Activated CD4-positive, alpha-beta T cell treated with anti-CD3 and anti-CD28 coated beads for 36 hours (primary cell): ENCODE measurements around the gene PPP1R26. TPM values are rescaled to one million over a fixed set of nuclear protein-coding genes. Genes with fewer than 3 reads are reported as not detected.
"Not testable (repeated sequence)": the region's sequence is repeated elsewhere in the genome, so short reads cannot be mapped to it uniquely, and the experiment has no call there.

Experiments
- ATAC-seq: fragments of 200-7000 bp; cut with Tn5 transposase; one replicate; pipeline ENCODE4 v1.10.0; 2021; ENCODE audit warnings: mild to moderate bottlenecking, moderate library complexity
- CTCF ChIA-PET: fragments of 350-600 bp; sonication (Branson Sonifier 250); formaldehyde crosslinking; loops from one replicate; lab custom pipeline; 2021; ENCODE audit warnings: antibody characterized with exemption; lab: Charles Lee
- POLR2A ChIA-PET: fragments of 350-600 bp; sonication (Branson Sonifier 250); formaldehyde crosslinking; loops from one replicate; lab custom pipeline; 2021; ENCODE audit warnings: antibody characterized with exemption, inconsistent platforms; lab: Charles Lee
- DNase-seq: peaks from one replicate; pipeline ENCODE4 v3.0.0-alpha.2; 2020
- H3K27ac Mint-ChIP-seq: one replicate; pipeline ENCODE4 v1.8.0; 2021; ENCODE audit warnings: mixed read lengths
- H3K27me3 Mint-ChIP-seq: one replicate; pipeline ENCODE4 v1.8.0; 2021; ENCODE audit warnings: mixed read lengths
- H3K36me3 Mint-ChIP-seq: one replicate; pipeline ENCODE4 v1.8.0; 2021; ENCODE audit warnings: low read depth, mixed read lengths
- H3K4me1 Mint-ChIP-seq: one replicate; pipeline ENCODE4 v1.8.0; 2021; ENCODE audit warnings: mixed read lengths
- H3K4me3 Mint-ChIP-seq: one replicate; pipeline ENCODE4 v1.8.0; 2021; ENCODE audit warnings: mild to moderate bottlenecking, moderate library complexity, mixed read lengths
- H3K9me3 Mint-ChIP-seq: one replicate; pipeline ENCODE4 v1.8.0; 2021; ENCODE audit warnings: low read depth, mixed read lengths
- intact Hi-C, 2 experiments: fragments of 100-400 bp; cut with DNase I in 1 of 2; cut with micrococcal nuclease in 1 of 2; formaldehyde crosslinking; loops; one replicate each; pipeline versions ENCODE4 v1.14.2 to v1.15.1; 2022 to 2024; cut with DNase I, micrococcal nuclease
- total RNA-seq, 2 experiments: library from RNA; stranded (reverse); gene quantifications; one replicate each; pipeline ENCODE4 v1.2.3, GENCODE V29; 2021

PPP1R26 gene, protein sequence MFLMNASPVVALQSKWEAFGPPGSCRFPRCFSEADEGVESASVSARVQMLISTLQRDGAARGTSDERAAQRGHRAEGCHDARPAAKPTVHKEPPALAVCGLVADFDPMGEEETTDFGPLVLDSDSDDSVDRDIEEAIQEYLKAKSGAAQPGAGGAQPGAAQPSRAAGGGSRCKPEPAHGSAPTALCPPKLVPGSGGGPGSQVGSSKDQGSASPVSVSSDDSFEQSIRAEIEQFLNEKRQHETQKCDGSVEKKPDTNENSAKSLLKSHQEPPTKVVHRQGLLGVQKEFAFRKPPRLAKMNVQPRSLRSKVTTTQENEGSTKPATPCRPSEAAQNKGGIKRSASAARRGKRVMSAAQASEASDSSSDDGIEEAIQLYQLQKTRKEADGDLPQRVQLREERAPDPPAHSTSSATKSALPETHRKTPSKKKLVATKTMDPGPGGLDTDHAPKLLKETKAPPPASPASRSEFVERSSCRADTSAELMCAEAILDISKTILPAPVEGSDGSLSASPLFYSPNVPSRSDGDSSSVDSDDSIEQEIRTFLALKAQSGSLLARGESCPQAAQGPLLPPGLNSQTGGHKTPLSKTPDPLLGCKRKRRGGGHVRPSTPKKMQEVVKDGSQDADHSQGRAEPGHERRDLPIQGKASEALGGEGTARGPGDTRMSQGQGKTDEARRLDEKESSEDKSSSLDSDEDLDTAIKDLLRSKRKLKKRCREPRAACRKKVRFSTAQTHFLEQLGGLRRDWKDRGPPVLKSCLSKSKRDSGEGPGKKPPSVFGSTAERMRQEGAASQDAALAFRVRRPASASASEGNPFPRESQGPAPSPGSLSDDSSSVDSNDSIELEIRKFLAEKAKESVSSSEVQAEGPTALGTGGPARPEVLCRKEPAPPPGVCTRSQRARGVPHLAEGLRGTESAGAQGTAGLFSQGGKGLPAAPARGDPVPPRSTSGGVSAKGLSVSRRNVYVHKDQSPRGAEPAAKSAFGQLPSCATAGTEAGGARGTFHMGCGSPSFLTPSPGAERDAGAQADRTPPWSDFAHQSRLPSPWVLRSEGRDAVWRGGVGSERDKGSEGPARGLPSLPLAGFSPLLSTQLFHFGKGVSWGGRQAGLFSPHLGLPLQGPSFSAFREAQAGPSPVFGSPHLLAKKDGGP (N-terminal part only)
- 1 to 10 TPM; 1.5 to 2.4 TPM for total RNA-seq

DNA sequence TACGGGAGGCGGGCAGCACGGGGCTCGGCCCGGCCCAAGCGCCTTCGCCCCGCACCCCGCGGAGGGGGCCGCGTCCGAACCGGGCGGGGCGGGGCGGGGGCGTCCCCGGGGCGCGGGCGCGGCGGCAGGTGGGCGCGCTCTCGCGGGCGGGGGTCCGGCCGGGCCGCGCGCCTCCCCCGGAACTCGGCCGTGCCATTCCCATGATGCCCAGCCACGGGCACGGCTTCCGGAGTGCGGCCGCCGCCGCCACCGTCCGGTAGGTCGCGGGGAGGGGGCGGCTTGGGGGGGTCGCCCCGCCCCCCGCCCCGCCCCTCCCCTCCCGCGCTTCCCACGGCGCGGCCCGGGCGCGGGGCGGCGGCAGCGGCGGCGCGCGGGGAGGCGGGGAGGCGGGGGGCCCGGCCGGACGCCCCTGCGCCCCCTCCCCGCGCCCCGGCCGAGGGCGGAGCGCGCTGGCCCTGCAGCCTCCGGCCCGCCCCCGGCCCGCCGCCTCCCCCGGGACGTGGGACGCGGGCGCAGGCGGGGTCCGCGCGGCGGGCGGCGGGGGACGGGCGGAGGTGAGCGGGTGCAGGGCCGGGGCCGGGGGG is at the start of gene PPP1R26:
TSS of gene PPP1R26 (plus strand) at position 314 of the 584 bp plus-strand sequence. CDS start 4,729 bp downstream, outside the sequence.
- no peak for ATAC-seq

DNA sequence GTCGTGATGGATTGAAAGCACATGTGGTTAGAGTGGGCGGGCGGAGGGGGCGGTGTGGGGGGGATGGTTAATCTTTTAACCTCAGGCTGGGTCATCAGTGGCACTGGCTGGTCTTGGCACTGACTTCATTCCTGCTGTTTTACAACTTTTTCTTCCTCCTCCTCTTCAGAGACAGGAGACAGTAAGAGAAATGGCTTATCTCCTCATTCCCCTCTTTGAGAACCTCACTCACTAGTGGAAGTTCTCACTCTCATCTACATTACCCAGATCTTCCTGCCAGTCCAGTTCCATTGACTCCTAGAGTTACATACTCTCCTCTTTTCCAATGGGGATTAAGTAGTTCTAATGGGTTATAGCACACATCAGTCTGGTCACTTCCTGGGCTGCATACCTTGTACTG is 42.3 kb upstream of the PPP1R26 start:
- CTCF ChIA-PET: no interaction called here
- no peaks in the 10 kb centered on the region for H3K4me1 Mint-ChIP-seq
- no peaks in the 10 kb centered on the region for H3K36me3 Mint-ChIP-seq
- peaks cover 8% of the 10 kb centered on the region for H3K9me3 Mint-ChIP-seq
- H3K27me3 Mint-ChIP-seq: peaks cover 7% of the 10 kb centered on the region
- no peak overlapping the region for H3K4me3 Mint-ChIP-seq
- no peak overlapping the region for H3K27ac Mint-ChIP-seq
- POLR2A ChIA-PET: no interaction called here
- DNase-seq (no peak), ATAC-seq (no peak)
- intact Hi-C loops: no loop called here

More for the DNA sequence above, at the start of gene PPP1R26:
- peaks cover 6% of the 10 kb centered on the region for H3K4me1 Mint-ChIP-seq
- intact Hi-C loops: loop anchor here (2.0 kb wide), 2 partner anchors 19 to 21 kb away; partner anchors contain the start of gene MRPS2 (in 1 of the 2)
- H3K27ac Mint-ChIP-seq: no peak within 1 kb of the TSS
- no peak for DNase-seq
- no peaks in the 10 kb centered on the region for H3K36me3 Mint-ChIP-seq
- H3K9me3 Mint-ChIP-seq: no peaks in the 10 kb centered on the region
- peak within 1 kb of the TSS; percentile 72 for H3K4me3 Mint-ChIP-seq
- ChIA-PET CTCF (interaction anchor here (1.2 kb wide), 1 partner anchor 25 kb away, joined by 4 read pairs; no protein-coding TSS in a partner anchor), POLR2A (no interaction called here)
- peaks cover 33% of the 10 kb centered on the region for H3K27me3 Mint-ChIP-seq

DNA sequence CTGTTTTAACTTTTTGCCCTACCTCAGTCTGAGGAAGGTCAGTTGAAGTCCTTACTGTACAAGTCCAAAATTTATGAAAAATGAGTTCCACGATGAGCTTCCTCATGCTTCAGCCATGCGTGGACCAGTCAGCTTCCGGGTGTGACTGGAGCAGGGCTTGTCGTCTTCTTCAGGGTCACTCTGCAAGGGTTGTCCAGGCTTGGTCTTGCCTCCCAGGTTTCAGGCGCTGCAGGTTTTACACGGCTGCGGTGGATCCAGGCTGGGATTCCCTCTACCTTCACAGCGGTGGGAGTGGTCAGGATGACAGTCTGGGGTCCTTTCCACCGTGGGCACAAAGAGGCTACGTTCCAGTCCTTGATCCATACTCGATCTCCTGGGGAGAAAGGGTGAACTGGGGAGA is 41.9 kb upstream of the PPP1R26 start:
- H3K27ac Mint-ChIP-seq, H3K9me3 Mint-ChIP-seq, CTCF ChIA-PET, H3K36me3 Mint-ChIP-seq, ATAC-seq, H3K27me3 Mint-ChIP-seq, H3K4me3 Mint-ChIP-seq, DNase-seq, POLR2A ChIA-PET, H3K4me1 Mint-ChIP-seq: not testable (repeated sequence)
- intact Hi-C loops: loop anchor here in 1 of 2 experiments (2.0 kb wide), 1 partner anchor 31 kb away; no protein-coding TSS in a partner anchor

DNA sequence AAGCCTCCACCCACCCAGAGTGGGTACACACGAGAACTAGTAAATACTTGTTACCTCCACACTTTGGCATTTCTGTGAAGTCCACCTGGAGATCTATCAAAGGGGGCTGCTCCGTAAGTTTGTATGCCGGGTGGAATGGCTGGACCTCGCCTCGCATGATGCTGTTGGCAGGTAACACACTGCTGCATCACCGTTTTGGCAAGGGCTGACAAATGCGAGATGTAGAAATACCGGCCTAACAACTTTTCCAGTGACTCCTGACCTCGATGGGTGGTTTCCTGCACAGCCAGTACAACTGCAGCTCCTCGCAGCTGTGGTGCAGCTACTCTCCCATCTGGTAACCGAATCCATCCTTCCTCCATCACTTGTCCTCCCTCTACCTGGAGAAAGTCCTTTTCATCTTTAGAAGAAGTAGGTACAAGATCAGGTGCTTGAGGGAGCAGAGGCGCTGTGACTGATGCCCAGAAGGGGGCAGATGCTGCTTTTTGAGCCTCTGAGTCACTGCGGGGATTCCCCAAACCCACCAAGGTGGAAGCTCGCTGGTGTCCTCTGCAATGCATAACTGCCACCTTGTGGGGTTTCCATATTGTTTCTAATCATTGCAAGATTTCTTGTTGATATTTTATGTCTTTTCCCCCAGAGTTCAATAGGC is 40.9 kb upstream of the PPP1R26 start:
- POLR2A ChIA-PET, H3K27ac Mint-ChIP-seq, ATAC-seq, H3K4me3 Mint-ChIP-seq, H3K36me3 Mint-ChIP-seq, H3K9me3 Mint-ChIP-seq, H3K27me3 Mint-ChIP-seq, H3K4me1 Mint-ChIP-seq, CTCF ChIA-PET: not testable (repeated sequence)
- intact Hi-C loops: loop anchor here in 1 of 2 experiments (2.0 kb wide), 1 partner anchor 30 kb away; no protein-coding TSS in a partner anchor
- DNase-seq: peak; percentile 73

DNA sequence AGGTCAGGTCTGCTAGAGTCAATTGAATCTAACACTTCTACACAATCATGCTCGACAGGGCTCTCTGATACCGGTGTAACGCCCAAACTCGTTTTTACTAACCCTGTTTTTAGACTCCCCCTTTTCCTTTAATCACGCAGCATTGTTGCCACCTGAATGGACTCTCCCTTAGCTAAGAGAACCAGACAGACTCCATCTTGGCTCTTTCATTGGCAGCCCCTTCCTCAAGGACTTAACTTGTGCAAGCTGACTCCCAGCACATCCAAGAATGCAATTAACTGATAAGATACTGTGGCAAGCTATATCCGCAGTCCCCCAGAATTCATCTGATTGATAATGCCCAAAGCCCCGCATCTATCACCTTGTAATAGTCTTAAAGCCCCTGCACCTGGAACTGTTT is 40.1 kb upstream of the PPP1R26 start:
- DNase-seq, H3K27ac Mint-ChIP-seq, POLR2A ChIA-PET, H3K36me3 Mint-ChIP-seq, H3K4me1 Mint-ChIP-seq, H3K27me3 Mint-ChIP-seq, CTCF ChIA-PET, H3K4me3 Mint-ChIP-seq, H3K9me3 Mint-ChIP-seq, ATAC-seq: not testable (repeated sequence)
- intact Hi-C loops: loop anchor here in 1 of 2 experiments (2.0 kb wide), 1 partner anchor 29 kb away; no protein-coding TSS in a partner anchor

DNA sequence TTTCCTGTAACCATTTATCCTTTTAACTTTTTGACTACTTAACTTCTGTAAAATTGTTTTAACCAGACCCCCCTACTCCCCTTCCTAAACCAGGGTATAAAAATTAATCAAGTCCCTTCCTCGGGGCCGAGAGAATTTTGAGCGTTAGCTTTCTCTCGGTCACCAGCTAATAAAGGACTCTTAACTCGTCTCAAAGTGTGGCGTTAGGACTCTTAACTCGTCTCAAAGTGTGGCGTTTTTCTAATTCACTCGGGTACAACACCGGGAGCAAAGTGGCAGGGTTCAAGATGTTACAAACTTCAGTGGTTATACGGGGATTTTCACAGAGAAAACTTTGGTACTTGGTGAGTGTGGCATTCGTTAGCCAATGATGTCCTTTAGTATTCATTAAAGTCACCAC is 39.7 kb upstream of the PPP1R26 start:
- intact Hi-C loops: loop anchor here in 1 of 2 experiments (2.0 kb wide), 1 partner anchor 29 kb away; no protein-coding TSS in a partner anchor
- no peaks in the 10 kb centered on the region for H3K36me3 Mint-ChIP-seq
- no peak for ATAC-seq

DNA sequence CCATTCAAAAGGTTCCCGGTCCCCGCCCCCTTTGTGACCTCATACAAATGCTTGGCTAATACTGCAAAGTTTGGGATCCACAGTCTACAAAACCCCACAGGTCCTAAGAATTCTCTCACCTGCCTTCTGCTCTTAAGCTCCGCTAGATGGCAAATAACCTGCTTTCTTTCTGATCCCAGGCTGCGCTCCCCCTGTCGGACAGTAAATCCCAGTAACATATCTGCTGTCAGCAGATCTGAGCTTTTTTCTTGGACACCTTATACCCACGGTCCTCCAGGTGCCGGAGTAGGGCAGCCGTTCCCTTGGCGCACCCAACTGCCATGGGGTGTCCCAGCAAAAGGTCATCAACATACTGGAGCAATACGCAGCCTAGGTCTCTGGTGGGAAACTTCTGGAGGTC is 39.0 kb upstream of the PPP1R26 start:
- H3K4me1 Mint-ChIP-seq: no peaks in the 10 kb centered on the region
- ChIA-PET CTCF (no interaction called here), POLR2A (no interaction called here)
- ATAC-seq: no peak
- intact Hi-C loops: no loop called here
- H3K4me3 Mint-ChIP-seq: no peak overlapping the region
- no peak for DNase-seq
- peaks cover 6% of the 10 kb centered on the region for H3K9me3 Mint-ChIP-seq
- no peaks in the 10 kb centered on the region for H3K36me3 Mint-ChIP-seq
- peaks cover 13% of the 10 kb centered on the region for H3K27me3 Mint-ChIP-seq
- H3K27ac Mint-ChIP-seq: no peak overlapping the region

More for the DNA sequence above, 39.7 kb upstream of the PPP1R26 start:
- Mint-ChIP-seq H3K4me3 (no peak overlapping the region), H3K4me1 (no peaks in the 10 kb centered on the region), H3K27me3 (peaks cover 10% of the 10 kb centered on the region), H3K27ac (no peak overlapping the region), H3K9me3 (peaks cover 6% of the 10 kb centered on the region)
- DNase-seq: no peak
- ChIA-PET POLR2A (no interaction called here), CTCF (no interaction called here)

DNA sequence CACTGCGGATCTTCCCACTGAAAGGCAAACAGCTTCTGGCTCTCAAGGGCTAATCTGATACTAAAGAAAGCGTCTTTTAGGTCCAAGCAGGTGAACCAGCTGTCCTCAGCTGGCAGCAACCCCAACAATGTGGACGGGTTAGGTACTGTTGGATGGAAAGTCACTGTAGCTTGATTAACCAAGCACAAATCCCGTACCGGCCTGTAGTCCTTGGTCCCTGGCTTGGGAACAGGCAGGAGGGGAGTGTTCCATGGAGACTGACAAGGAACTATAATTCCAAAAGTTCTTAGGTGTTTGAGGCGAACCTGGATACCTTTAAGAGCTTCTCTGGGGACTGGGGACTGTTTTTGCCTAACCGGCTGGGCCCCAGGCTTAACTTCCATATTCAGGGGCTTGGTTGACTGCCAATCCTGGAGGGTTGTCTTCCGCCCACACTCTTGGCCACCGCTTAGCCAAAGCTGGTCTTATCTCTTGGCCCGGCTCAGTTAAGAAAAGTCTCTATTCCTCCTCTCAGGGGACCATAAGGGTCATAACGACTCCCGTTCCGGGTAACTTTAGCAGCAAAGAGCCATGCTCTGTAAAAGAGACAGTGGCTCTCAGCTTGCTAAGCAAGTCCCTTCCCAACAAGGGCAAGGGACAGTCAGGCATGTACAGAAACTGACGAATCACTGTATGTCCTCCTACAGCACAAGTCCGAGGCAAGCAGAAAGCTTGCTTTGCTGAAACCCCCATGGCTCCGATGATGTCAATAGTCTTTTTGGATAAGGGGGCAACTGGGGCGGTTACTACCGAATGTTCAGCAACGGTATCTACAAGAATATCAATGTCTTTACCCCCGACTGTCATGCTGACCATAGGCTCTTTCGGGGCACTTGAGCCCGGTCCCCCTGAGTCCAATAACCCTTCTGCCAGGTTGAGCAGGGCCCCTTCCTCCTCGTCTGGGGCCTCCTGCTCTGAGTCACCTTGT is 38.2 kb upstream of the PPP1R26 start:
- H3K4me3 Mint-ChIP-seq, DNase-seq, CTCF ChIA-PET, H3K27ac Mint-ChIP-seq, H3K4me1 Mint-ChIP-seq, ATAC-seq, H3K9me3 Mint-ChIP-seq, intact Hi-C loops, POLR2A ChIA-PET, H3K36me3 Mint-ChIP-seq: not testable (repeated sequence)
- peaks cover 13% of the 10 kb centered on the region for H3K27me3 Mint-ChIP-seq

DNA sequence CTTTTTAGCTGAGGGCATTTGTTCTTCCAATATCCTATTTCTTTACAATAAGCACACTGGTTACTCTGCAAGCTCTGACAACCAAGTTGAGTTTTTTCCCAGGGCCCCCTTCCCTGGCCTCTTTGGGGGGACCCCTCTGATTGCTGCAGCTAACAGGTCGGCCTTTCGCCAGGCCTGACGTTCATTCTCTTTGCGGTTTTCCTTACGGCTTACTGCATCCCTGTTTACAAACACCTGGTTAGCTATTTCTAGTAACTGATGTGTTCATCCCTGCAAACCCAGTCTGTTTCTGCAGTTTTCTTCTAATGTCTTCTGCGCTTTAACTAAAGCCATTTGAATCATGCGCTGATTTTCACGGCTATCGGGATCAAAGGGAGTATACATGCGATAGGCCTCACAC is 37.5 kb upstream of the PPP1R26 start:
- ChIA-PET CTCF (no interaction called here), POLR2A (no interaction called here)
- no peak overlapping the region for H3K27ac Mint-ChIP-seq
- ATAC-seq (no peak), DNase-seq (no peak)
- H3K4me1 Mint-ChIP-seq: no peaks in the 10 kb centered on the region
- H3K9me3 Mint-ChIP-seq: peaks cover 3% of the 10 kb centered on the region
- intact Hi-C loops: no loop called here
- no peak overlapping the region for H3K4me3 Mint-ChIP-seq
- no peaks in the 10 kb centered on the region for H3K36me3 Mint-ChIP-seq
- H3K27me3 Mint-ChIP-seq: peaks cover 13% of the 10 kb centered on the region
